Lower leg skin (tissue), 3 donors: ENCODE measurements around the gene CDH23.

Source experiments
- POLR2A ChIP-seq, 2 donors: fragments of 450-650 bp; IDR thresholded peaks; one replicate each; pipeline ENCODE4 v1.6.1; 2016 to 2017; ENCODE audit warnings: antibody characterized with exemption in 2 of 2, mild to moderate bottlenecking in 1 of 2, moderate library complexity in 1 of 2
- TF ChIP-seq, protein P1 (sequence below), 3 donors: fragments of 450-650 bp; IDR thresholded peaks; one replicate each; pipeline ENCODE4 v1.5.1; 2016; ENCODE audit warnings: antibody characterized with exemption in 3 of 3, mild to moderate bottlenecking in 3 of 3, moderate library complexity in 2 of 3

DNA sequence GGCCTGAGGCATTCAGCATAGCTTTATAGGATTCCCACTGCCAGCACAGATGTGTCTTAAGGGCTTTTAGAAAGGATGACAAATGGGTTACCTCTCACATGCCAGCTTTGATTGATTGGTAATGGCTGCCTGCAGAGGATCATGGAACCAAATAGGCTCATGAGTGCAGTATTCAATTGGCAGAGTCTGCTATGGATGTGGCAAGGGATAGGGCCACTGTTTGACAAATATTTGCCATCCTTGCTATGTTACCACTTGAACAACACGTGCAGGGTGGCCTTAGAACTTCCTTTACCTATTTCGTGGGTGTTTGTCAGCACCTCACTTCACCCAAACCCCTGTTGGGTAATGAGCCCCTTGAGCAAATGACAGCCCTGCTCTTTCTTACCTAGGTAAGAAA lies 183.7 kb downstream of the CDH23 start:
- no peak for TF ChIP-seq POLR2A (IDR thresholded peaks at IDR 0.05)
- TF ChIP-seq, protein P1, sequence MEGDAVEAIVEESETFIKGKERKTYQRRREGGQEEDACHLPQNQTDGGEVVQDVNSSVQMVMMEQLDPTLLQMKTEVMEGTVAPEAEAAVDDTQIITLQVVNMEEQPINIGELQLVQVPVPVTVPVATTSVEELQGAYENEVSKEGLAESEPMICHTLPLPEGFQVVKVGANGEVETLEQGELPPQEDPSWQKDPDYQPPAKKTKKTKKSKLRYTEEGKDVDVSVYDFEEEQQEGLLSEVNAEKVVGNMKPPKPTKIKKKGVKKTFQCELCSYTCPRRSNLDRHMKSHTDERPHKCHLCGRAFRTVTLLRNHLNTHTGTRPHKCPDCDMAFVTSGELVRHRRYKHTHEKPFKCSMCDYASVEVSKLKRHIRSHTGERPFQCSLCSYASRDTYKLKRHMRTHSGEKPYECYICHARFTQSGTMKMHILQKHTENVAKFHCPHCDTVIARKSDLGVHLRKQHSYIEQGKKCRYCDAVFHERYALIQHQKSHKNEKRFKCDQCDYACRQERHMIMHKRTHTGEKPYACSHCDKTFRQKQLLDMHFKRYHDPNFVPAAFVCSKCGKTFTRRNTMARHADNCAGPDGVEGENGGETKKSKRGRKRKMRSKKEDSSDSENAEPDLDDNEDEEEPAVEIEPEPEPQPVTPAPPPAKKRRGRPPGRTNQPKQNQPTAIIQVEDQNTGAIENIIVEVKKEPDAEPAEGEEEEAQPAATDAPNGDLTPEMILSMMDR (IDR thresholded peaks at IDR 0.05): no peak
